ENCODE data around the gene BIRC2. TPM values are rescaled to one million over a fixed set of nuclear protein-coding genes. Genes with fewer than 3 reads are reported as not detected.

BIRC2 gene
- total RNA-seq, 1 experiment from 2014 or later, result 14.8 TPM

GRCh38 chr11:102399189-102399588, 52.2 kb downstream of the BIRC2 start:
- no peak for DNase-seq (ENCODE audit: low spot score)

DNA sequence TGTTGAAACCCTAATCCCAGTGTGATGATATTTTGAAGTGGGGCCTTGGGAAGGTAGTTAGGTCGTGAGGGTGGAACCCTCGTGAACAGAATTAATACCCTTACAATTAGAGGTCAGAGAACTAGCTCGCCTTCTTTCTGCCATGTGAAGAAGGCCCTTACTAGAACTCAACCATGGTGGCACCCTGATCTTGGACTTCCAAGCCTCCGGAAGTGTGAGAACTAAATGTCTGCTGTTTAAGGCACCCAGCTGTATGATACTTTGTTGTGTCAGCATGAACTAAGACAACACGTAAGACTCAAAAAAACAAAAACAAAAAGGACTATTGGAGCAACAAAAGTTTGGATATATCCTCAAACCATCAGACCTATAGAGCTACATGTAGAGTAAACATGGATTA, 53.6 kb downstream of the BIRC2 start:
- no peak for DNase-seq (ENCODE audit: low spot score)

DNA sequence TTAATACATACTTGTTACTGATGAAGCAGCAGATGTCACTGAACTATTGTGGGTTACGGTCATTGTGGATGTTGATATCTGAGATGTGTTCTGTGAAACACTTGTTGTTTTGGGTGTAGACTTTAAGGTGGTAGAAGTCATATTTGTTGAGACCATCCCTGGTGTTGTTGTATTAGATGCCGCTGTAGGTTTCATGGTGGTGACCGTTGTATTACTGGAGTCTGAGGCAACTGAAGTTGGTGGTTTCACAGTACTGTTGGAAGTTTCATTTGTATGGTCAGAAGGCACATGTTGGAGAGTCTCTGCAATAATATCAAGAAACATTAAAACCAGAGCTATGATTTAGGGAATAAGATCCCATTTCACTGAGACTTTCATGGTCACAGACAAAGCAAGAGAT, 54.9 kb downstream of the BIRC2 start:
- DNase-seq (ENCODE audit: low spot score), result no peak

- no peak for DNase-seq (ENCODE audit: low spot score)
Measured at GRCh38 chr11:102402548-102402947, 55.5 kb downstream of the BIRC2 start.

DNA sequence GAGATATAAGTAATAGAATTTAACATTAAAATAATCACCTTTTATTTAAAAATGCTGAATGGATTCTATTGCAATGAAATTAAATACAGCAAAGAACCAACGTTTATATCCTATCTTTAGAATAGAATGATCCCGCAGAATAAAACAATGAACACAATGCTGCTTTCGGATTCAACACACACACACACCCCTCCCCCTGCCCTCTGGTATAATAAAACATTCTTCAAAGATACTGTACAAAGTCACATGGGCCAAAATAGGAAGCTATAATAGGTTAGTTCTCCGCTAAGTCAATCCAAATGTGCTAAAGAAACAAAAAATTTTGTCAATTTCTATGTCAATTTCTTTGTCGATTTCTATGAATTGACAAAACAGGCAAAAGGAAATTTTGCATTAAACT, 58.5 kb downstream of the BIRC2 start:
- DNase-seq (ENCODE audit: low spot score), result no peak

DNA sequence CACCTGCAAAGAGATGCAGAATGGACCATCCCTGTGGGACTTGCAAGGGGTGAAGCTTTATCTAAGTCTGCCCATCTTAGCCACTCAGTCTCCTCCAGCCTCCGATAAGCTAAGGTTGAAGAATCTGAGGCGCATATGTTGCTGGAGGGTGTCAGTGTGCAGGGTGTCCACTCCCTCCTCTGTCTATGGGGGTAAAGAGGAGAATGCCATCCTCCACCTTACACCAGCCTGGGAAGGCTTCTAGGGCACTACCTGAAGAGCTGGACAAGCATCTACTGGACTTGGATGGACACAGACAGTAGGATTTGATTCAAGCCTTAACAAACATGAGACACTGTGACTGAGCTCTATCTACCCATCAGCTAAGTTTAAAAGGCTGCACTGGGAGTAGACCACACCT, 59.1 kb downstream of the BIRC2 start:
- no peak for DNase-seq (ENCODE audit: low spot score)

DNA sequence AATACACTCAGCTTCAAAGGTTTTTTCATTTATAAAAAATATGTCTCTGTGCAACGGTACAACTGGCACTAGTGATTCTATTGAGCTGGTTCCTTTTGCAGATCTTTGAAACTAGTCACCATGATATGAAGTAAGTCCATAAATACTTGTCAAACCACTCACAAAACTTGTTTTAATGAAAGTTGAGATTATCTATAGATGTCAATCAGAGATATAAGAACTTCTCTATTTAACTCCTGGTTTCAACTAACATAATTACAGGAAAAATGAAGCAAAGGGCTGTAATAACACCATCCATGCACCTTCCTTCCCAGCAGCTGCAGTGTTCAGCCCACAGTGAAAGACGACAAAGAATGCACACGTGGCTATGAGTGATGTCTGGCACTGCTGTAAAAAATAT, 60.9 kb downstream of the BIRC2 start:
- DNase-seq (ENCODE audit: low spot score), result no peak

DNA sequence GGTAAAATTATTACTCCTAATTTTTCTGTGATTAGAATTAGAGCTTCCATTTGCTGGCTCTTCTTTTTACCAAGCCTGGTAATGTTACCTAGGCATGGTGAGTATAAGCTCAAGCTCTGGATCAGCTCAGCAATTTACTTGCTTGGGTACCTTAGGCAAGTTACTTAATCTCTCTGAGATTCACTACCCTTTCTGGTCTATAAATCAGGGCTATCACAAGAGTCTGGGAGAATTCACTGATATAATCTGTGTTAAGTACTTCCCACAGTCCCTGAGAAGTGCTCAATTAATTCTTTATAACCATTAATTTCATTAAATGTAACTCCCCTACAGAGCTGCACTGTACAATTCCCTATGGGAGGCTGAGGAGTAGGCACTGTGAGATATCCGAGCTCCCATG, 61.3 kb downstream of the BIRC2 start:
- DNase-seq (ENCODE audit: low spot score), result no peak

DNA sequence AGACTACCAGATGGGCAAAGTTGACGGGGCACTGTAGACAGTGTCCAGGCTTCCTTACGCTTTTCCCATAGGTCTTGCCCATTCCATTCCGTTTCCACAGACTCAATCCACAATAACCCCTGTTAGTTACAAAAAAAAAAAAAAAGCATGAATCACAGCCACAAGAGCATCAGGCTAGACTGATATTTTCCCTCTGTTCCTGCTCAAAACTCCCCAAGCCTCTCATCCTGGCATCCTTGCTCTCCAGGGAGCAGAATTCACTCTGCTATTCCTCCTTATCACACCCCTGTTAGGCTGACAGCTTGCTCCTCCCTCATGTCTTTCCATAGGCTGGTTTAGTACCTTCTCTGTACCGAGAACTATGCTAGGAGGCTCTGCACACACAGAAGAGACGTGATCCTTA, 63.4 kb downstream of the BIRC2 start:
- DNase-seq (ENCODE audit: low spot score), result no peak

- DNase-seq (ENCODE audit: low spot score), result no peak
Measured at GRCh38 chr11:102411142-102411541, 64.1 kb downstream of the BIRC2 start.

GRCh38 chr11:102413497-102413896, 66.5 kb downstream of the BIRC2 start:
- no peak for DNase-seq (ENCODE audit: low spot score)

GRCh38 chr11:102414559-102414958, 67.5 kb downstream of the BIRC2 start:
- DNase-seq (ENCODE audit: low spot score), result no peak

DNA sequence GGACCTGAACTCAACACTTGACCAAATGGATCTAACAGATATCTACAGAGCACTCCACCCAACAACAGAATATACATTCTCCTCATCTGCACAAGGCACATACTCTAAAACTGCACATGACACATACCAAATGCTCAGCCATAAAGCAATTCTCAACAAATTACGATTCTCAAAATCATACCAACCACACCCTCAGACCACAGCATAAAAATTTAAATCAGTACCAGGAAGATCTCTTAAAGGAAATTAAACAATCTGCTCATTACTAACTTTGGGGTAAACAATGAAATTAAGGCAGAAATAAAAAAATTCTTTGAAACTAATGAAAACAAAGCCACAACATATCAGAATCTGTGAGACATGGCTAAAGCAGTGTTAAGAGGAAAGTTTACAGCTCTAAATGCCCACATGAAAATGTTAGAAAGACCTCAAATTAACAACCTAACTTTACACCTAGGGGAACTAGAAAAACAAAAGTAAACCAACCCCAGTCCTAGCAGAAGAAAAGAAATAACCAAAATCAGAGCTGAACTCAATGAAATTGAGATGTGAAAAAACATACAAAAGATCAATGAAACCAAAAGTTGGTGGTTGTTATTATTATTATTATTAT, 68.4 kb downstream of the BIRC2 start:
- DNase-seq (ENCODE audit: low spot score), result no peak

DNA sequence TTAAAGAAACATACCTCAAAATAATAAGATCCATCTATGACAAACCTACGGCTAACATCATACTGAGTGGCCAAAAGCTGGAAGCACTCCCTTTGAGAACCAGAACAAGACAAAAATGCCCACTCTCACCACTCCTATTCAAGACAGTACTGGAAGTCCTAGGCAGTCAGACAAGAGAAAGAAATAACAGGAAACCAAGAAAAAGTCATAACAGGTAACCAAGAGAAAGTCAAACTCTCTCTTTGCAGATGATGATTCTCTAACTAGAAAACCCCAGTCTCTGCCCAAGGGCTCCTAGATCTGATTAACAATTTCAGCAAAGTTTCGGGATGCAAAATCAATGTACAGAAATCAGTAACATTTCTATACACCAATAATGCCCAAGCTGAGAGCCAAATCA, 70.0 kb downstream of the BIRC2 start:
- no peak for DNase-seq (ENCODE audit: low spot score)

DNA sequence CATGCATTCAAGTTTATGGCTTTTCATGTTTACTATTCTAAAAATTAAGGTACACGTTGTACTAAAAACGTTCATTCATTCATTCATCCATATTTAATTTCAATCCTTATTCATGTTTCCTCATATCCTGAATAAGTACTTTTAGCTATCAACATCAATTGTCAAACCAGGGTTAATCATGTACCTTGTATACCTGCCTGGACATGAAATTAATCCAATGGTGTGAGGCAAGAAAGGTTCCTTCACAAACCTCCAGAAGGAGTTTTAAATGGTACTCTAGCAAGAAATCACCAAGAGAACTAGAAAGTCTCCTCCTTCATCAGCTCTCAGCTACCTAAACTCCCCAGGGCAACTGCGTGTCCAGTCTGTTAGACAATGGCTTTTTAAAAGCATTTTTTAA, 72.2 kb downstream of the BIRC2 start:
- no peak for DNase-seq (ENCODE audit: low spot score)

DNA sequence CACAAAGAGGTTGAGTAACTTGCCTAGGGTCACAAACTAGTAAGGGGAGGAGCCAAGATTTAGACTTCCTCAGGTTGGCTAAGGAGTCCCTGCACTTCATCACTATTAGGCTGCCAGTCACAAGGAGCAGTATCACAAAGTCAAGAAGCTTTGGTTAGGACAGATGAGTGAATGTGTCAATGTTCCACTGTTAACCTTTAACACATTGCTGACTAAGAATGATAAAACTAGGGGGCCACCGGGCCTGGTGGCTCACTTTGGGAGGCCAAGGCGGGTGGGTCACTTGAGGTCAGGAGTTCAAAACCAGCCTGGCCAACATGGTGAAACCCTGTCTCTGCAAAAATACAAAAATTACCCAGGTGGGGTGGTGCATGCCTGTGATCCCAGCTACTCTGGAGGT, 73.5 kb downstream of the BIRC2 start:
- no peak for DNase-seq (ENCODE audit: low spot score)

- DNase-seq (ENCODE audit: low spot score), result no peak
Measured at GRCh38 chr11:102421261-102421660, 74.2 kb downstream of the BIRC2 start.

DNA sequence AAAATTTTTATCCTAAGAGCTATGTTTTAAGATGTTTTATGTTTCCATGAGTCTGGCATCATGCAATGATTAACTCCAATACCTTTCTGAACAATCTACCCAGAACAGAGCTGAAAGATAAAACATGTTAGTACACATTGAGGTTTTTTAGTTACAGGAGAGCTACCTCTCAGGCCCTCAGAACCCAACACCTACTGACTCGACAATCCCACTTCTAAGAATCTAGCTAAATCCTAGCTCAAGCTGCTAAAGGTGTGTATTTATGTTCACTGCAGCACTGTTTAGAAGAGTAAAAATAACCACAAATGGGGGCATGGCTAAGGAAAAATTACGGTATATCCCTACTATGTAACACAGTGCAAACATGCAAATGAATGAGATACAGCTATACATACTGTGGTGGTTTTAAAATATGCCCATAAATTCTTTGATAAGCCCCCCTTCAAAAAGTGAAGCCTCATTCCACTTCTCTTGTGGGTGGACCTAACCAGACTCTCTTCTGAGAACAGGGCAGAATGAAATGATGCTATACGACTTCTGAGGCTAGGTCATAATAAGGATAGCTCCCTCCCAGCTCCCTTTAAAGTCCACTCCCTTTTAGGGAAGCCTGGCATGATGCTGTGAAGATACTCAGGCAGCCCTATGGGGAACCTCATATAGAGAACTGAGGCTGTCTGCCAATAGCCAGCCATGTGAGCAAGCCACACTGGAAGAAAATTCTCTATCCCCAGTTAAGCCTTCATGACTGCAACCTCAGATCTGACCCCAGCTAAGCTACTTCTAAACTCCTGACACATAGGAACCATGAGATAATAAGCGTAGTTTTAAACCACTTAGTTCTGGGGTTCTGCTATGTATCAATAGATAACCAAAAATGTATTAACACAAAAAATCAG, 76.1 kb downstream of the BIRC2 start:
- DNase-seq (ENCODE audit: low spot score), result no peak

DNA sequence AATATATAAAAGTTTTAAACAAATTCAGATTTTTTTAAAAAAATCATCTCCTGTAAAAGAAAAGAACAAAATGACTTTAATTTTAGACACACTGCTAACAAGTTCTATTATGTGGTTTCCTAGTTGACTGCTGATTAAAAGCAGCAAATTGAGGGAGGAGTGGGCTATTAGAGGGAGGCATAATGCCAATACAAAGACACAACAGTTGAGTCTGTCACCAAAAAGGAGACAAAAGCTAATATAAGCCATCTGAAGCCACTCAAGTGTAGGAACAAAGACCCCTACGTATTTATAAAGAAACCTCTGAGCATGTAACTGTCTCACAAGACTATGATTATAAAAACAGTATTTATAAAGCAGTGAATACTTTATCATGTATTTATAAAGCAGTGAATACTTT, 76.9 kb downstream of the BIRC2 start:
- no peak for DNase-seq (ENCODE audit: low spot score)

GRCh38 chr11:102426000-102426399, 79.0 kb downstream of the BIRC2 start:
- DNase-seq (ENCODE audit: low spot score), result no peak

- DNase-seq (ENCODE audit: low spot score), result no peak
Measured at GRCh38 chr11:102426570-102426969, 79.6 kb downstream of the BIRC2 start.

GRCh38 chr11:102427068-102427467, 80.1 kb downstream of the BIRC2 start:
- DNase-seq (ENCODE audit: low spot score), result no peak
